SK-N-SH (cell line): ENCODE data around the gene BRICD5. TPM values are rescaled to one million over a fixed set of nuclear protein-coding genes. Genes with fewer than 3 reads are reported as not detected.
A peak's percentile ranks its signal among the peaks of the same experiment; 100 is the strongest.

Source experiments
- CTCF ChIA-PET: fragments of 300-600, 350-600 bp; formaldehyde crosslinking; extraction: SDS; loops from one replicate; lab custom pipeline; 2021; lab: Yijun Ruan, JAX
- POLR2A ChIA-PET: fragments of 350-600 bp; sonication (Branson Sonifier 250); formaldehyde crosslinking; extraction: SDS; loops from one replicate; lab custom pipeline; 2020; ENCODE audit warnings: antibody characterized with exemption, inconsistent platforms; lab: Yijun Ruan, JAX
- DNase-seq: peaks from one replicate; pipeline ENCODE4 v3.0.0; 2012
- H2AFZ ChIP-seq: fragments of 200-600 bp; sonication (generic); 2 replicates; pipeline ENCODE4 v1.8.1; 2016; ENCODE audit warnings: antibody characterized with exemption, mild to moderate bottlenecking, low read depth
- H3F3A ChIP-seq: fragments of 200-600 bp; sonication (generic); replicated peaks from 2 replicates; pipeline ENCODE3; 2016; ENCODE audit warnings: antibody characterized with exemption, mild to moderate bottlenecking; ENCODE audit not compliant: insufficient read depth
- H3K27ac ChIP-seq, 2 experiments: fragments of 200-500 bp in 1 of 2; fragments of 200-600 bp in 1 of 2; sonication (Bioruptor generic) in 1 of 2; sonication (generic), shearing (Covaris generic) in 1 of 2; 2 replicates each; pipeline versions ENCODE4 v1.5.1 to v1.6.1; 2014 to 2016; ENCODE audit warnings: low read depth in 2 of 2, inconsistent platforms in 1 of 2, low read length in 1 of 2, mild to moderate bottlenecking in 1 of 2, mixed read lengths in 1 of 2
- H3K27me3 ChIP-seq: fragments of 200-600 bp; sonication (generic), shearing (Covaris generic); 2 replicates; pipeline ENCODE4 v1.6.1; 2016; ENCODE audit warnings: mixed run types; ENCODE audit not compliant: insufficient read depth
- H3K36me3 ChIP-seq, 2 experiments: fragments of 200-500 bp in 1 of 2; fragments of 200-600 bp in 1 of 2; sonication (Bioruptor generic) in 1 of 2; sonication (generic) in 1 of 2; replicated peaks in 1 of 2; 2 replicates each; pipeline versions ENCODE3 to v1.5.1; 2014 to 2016; ENCODE audit warnings: low read length in 1 of 2, mild to moderate bottlenecking in 1 of 2; ENCODE audit not compliant: insufficient read depth in 2 of 2, control insufficient read depth in 1 of 2
- H3K4me1 ChIP-seq, 2 experiments: fragments of 200-500 bp in 1 of 2; fragments of 200-600 bp in 1 of 2; sonication (Bioruptor generic) in 1 of 2; sonication (generic), shearing (Covaris generic) in 1 of 2; 2 replicates each; pipeline versions ENCODE4 v1.5.1 to v1.6.1; 2014 to 2016; ENCODE audit warnings: low read depth in 1 of 2, low read length in 1 of 2, mixed run types in 1 of 2; ENCODE audit not compliant: insufficient read depth in 2 of 2, control insufficient read depth in 1 of 2
- H3K4me2 ChIP-seq: fragments of 200-600 bp; sonication (generic), shearing (Covaris generic); 2 replicates; pipeline ENCODE4 v1.6.1; 2017; ENCODE audit warnings: mixed run types
- H3K4me3 ChIP-seq, 2 experiments: fragments of 200-500 bp in 1 of 2; fragments of 200-600 bp in 1 of 2; sonication (Bioruptor generic) in 1 of 2; sonication (generic), shearing (Covaris generic) in 1 of 2; 2 replicates each; pipeline versions ENCODE4 v1.5.1 to v1.8.1; 2014 to 2016; ENCODE audit warnings: low read depth in 2 of 2, inconsistent platforms in 1 of 2, low read length in 1 of 2, mild to moderate bottlenecking in 1 of 2, mixed read lengths in 1 of 2, moderate library complexity in 1 of 2
- H3K79me2 ChIP-seq: fragments of 200-600 bp; sonication (generic); 2 replicates; pipeline ENCODE4 v1.8.1; 2017; ENCODE audit warnings: mild to moderate bottlenecking; ENCODE audit not compliant: insufficient read depth
- H3K9ac ChIP-seq: fragments of 200-600 bp; sonication (generic); 2 replicates; pipeline ENCODE4 v1.6.1; 2017; ENCODE audit warnings: mixed run types
- H3K9me2 ChIP-seq: fragments of 200-600 bp; sonication (generic); 2 replicates; pipeline ENCODE4 v1.6.1; 2017; ENCODE audit warnings: mixed run types
- H3K9me3 ChIP-seq: fragments of 200-600 bp; sonication (generic); 2 replicates; pipeline ENCODE4 v1.6.1; 2017; ENCODE audit warnings: mixed run types, mild to moderate bottlenecking, moderate library complexity
- H4K20me1 ChIP-seq: fragments of 200-600 bp; sonication (generic); 2 replicates; pipeline ENCODE4 v1.6.1; 2017; ENCODE audit warnings: mild to moderate bottlenecking, mixed run types; ENCODE audit not compliant: insufficient read depth
- EP300 ChIP-seq, 2 experiments: IDR thresholded peaks; 2 replicates each; pipeline versions ENCODE4 v1.4.0 to v1.6.1; 2012; ENCODE audit warnings: borderline replicate concordance in 1 of 2, low read depth in 1 of 2, low read length in 1 of 2
- FOSL2 ChIP-seq: IDR thresholded peaks from 2 replicates; pipeline ENCODE4 v1.4.0; 2012; ENCODE audit warnings: low read depth, mild to moderate bottlenecking, moderate library complexity, borderline replicate concordance
- FOXM1 ChIP-seq: IDR thresholded peaks from 2 replicates; pipeline ENCODE4 v1.4.0; 2012; ENCODE audit warnings: low read depth, mild to moderate bottlenecking
- GABPA ChIP-seq: IDR thresholded peaks from 2 replicates; pipeline ENCODE4 v1.4.0; 2012; ENCODE audit warnings: low read depth, mild to moderate bottlenecking
- GATA2 ChIP-seq: sonication (generic); formaldehyde crosslinking; IDR thresholded peaks from 2 replicates; pipeline ENCODE4 v1.5.0; 2020; ENCODE audit warnings: mild to moderate bottlenecking, missing genetic modification reagents
- JUND ChIP-seq: IDR thresholded peaks from 2 replicates; pipeline ENCODE4 v1.4.0; 2012
- MXI1 ChIP-seq: IDR thresholded peaks from 2 replicates; pipeline ENCODE4 v1.6.1; 2012; ENCODE audit warnings: mild to moderate bottlenecking, low read depth, low read length, improper control_type of control experiment
- NFIC ChIP-seq: IDR thresholded peaks from 2 replicates; pipeline ENCODE4 v1.4.0; 2012; ENCODE audit warnings: borderline replicate concordance
- RCOR1 ChIP-seq: fragments of 150-350 bp; IDR thresholded peaks from 2 replicates; pipeline ENCODE4 v1.6.1; 2017; ENCODE audit warnings: antibody characterized with exemption, low read length
- REST ChIP-seq: IDR thresholded peaks from 2 replicates; pipeline ENCODE4 v1.6.1; 2012; ENCODE audit warnings: mild to moderate bottlenecking, low read depth, low read length, moderate library complexity
- RFX5 ChIP-seq: IDR thresholded peaks from 2 replicates; pipeline ENCODE4 v1.6.1; 2012; ENCODE audit warnings: mild to moderate bottlenecking, improper control_type of control experiment, low read length
- SMC3 ChIP-seq: IDR thresholded peaks from 2 replicates; pipeline ENCODE4 v1.6.1; 2012; ENCODE audit warnings: low read depth, low read length, improper control_type of control experiment
- TEAD4 ChIP-seq: IDR thresholded peaks from 2 replicates; pipeline ENCODE4 v1.4.0; 2012; ENCODE audit warnings: mild to moderate bottlenecking, borderline replicate concordance; ENCODE audit not compliant: insufficient read depth
- USF1 ChIP-seq: IDR thresholded peaks from 2 replicates; pipeline ENCODE4 v1.4.0; 2012; ENCODE audit warnings: low read depth, borderline replicate concordance
- YY1 ChIP-seq: IDR thresholded peaks from 2 replicates; pipeline ENCODE4 v1.4.0; 2012; ENCODE audit warnings: low read depth, mild to moderate bottlenecking
- WGBS: methylation state at CpG from one replicate; pipeline ENCODE4 v1.1.6; 2017; ENCODE audit warnings: low lambda C conversion rate; 5-methylcytosine and 5-hydroxymethylcytosine counted together
- polyA plus RNA-seq, 3 experiments: library from polyadenylated mRNA; depleted of rRNA; stranded (reverse); fragments of >200 nt; gene quantifications; 2 replicates each; pipeline ENCODE4 v1.2.3, GENCODE V29; 2012
- TF ChIP-seq, protein P1 (sequence below): fragments of 150-350 bp; IDR thresholded peaks from 2 replicates; pipeline ENCODE4 v1.6.1; 2017; ENCODE audit warnings: antibody characterized with exemption, low read length, low read depth, borderline replicate concordance
- TF ChIP-seq, protein P2 (sequence below): IDR thresholded peaks from 2 replicates; pipeline ENCODE4 v1.4.0; 2012; ENCODE audit warnings: low read depth, borderline replicate concordance

The BRICD5 gene
- polyA plus RNA-seq, 1 of the 3 experiments (the other 2 are of a cell fraction), result 2.3 TPM

DNA sequence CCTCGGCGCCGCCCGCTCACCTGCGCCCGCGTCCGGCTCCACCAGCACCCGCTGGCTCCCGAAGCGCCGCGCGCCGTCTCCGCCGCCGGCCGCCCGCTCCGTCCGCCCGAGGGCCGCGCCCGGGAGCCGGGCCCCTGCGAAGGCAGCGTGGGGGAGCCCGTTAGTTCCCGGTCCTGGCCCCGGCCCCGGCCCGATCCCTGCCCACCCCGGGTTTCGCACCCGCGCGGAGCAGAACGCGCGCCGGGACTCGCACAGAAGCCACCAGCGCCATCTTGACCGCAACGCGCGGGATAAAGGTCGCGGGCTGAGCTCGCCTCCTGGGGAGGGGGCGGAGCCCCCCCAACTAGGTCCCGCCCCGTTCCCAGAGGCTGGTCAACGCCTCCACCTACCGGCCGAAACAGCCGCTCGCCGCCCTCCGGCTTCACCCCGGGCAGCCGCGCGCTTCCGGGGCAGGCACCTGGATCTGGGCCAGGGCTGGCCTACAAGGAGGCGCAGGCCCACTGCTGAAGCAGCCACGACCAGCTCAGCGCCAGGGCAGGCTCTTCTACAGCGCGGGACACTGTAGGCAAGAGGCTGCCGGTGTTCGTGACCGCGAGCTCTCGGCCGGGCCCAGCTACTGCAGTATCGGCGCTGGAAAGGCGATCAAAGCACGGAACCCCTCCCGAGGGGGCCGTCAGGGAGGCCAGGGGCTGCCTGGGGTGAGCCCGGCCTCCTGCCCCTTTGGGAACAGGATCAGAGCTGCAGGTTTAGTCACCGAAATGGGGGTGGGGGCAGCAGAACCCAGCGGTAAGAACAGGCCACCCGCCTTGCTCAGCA lies 40.8 kb upstream of the BRICD5 start, which contains the start of gene ECI1 (continued):
- TF ChIP-seq REST (peak; percentile 41; the same call in 1 of the 2 replicates), GABPA (peak; percentile 64), MXI1 (peak; percentile 52; the same call in 1 of the 2 replicates), FOXM1 (no peak), FOSL2 (no peak; the same call in 1 of the 2 replicates), EP300 (IDR thresholded peaks at IDR 0.05; ENCODE audit: borderline replicate concordance in 1 of 2, low read depth in 1 of 2, low read length in 1 of 2) (0 out of 4 replicates have a peak, but pooled peaks of 1 of the 2 experiments have one; percentile 14), USF1 (no peak), RCOR1 (peak; percentile 48; the same call in 1 of the 2 replicates), JUND (no peak), SMC3 (peak; percentile 24; the same call in 1 of the 2 replicates)

- H3K4me3 ChIP-seq, result peak overlapping the region; percentile 50 to 81
- WGBS, result 12% methylated on average over 28 of the region's 35 CpGs
- TF ChIP-seq RFX5 (no peak), TEAD4 (no peak), MXI1 (no peak), EP300 (IDR thresholded peaks at IDR 0.05; ENCODE audit: borderline replicate concordance in 1 of 2, low read depth in 1 of 2, low read length in 1 of 2) (no peak), GATA2 (CRISPR knock-in tag) (no peak), YY1 (no peak), NFIC (no peak)
- TF ChIP-seq, protein P1, sequence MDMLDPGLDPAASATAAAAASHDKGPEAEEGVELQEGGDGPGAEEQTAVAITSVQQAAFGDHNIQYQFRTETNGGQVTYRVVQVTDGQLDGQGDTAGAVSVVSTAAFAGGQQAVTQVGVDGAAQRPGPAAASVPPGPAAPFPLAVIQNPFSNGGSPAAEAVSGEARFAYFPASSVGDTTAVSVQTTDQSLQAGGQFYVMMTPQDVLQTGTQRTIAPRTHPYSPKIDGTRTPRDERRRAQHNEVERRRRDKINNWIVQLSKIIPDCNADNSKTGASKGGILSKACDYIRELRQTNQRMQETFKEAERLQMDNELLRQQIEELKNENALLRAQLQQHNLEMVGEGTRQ, result no peak
- TF ChIP-seq, protein P2, sequence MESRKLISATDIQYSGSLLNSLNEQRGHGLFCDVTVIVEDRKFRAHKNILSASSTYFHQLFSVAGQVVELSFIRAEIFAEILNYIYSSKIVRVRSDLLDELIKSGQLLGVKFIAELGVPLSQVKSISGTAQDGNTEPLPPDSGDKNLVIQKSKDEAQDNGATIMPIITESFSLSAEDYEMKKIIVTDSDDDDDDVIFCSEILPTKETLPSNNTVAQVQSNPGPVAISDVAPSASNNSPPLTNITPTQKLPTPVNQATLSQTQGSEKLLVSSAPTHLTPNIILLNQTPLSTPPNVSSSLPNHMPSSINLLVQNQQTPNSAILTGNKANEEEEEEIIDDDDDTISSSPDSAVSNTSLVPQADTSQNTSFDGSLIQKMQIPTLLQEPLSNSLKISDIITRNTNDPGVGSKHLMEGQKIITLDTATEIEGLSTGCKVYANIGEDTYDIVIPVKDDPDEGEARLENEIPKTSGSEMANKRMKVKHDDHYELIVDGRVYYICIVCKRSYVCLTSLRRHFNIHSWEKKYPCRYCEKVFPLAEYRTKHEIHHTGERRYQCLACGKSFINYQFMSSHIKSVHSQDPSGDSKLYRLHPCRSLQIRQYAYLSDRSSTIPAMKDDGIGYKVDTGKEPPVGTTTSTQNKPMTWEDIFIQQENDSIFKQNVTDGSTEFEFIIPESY, result no peak
These were observed 40.1 kb upstream of the BRICD5 start for GRCh38 chr16:2250652-2251295.

More at GRCh38 chr16:2250652-2251295, 40.1 kb upstream of the BRICD5 start:
- ChIA-PET CTCF (interaction anchor here (0.7 to 3.5 kb wide), 20 partner anchors 9 to 251 kb away, joined by 3 to 33 read pairs (median 6); partner anchors contain the start of genes ABCA3, CASKIN1, DNASE1L2 and MLST8), POLR2A (interaction anchor here (0.6 to 1.8 kb wide), 10 partner anchors 9 to 286 kb away, joined by 3 to 8 read pairs (median 4); partner anchors contain the start of genes RPS2 and TRAF7)
- Histone ChIP-seq H4K20me1 (peaks cover 13% of the 10 kb centered on the region; the same call in 1 of the 2 replicates), H3K4me1 (peaks cover 7 to 13% of the 10 kb centered on the region in 2 experiments; a peak in 1 of 4 replicates), H3K4me2 (peak overlapping the region; percentile 89), H3K9ac (peak overlapping the region; percentile 72), H3K9me2 (no peaks in the 10 kb centered on the region), H3K27ac (peak overlapping the region; percentile 66 to 73), H2AFZ (peak overlapping the region; percentile 75; the same call in 1 of the 2 replicates), H3K79me2 (peaks cover 49% of the 10 kb centered on the region), H3K9me3 (no peaks in the 10 kb centered on the region), H3K36me3 (peaks cover 25 to 36% of the 10 kb centered on the region in 2 experiments), H3K27me3 (no peaks in the 10 kb centered on the region), H3F3A (peaks cover 37% of the 10 kb centered on the region)
- no peak for DNase-seq
